Measurements from ENCODE around the gene EIF3M.

DNA sequence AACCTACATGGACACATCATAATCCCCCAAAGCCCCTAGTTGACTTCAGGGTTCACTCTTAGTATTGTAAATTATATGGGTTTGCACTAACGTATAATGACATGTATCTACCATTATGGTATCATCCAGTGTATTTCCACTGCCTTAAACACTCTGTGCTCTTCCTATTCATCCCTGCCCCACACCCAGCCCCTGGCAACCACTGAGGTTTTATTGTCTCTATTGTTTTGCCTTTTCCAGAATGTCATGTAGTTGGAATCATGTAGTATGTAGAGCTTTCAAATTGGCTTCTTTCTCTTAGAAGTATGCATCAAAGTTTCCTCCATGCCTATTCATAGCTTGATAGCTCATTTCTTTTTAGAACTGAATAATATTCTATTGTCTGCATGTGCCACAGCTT is 16.5 kb upstream of the EIF3M start:
- TF ChIP-seq CTCF (IDR thresholded peaks at IDR 0.05) (no peak), POLR2A (IDR thresholded peaks at IDR 0.05) (no peak)

All from right lobe of liver (tissue), 4 donors.